Endodermal cell (in vitro differentiated cells): ENCODE results near the gene KRTAP5-10. TPM values are rescaled to one million over a fixed set of nuclear protein-coding genes. Genes with fewer than 3 reads are reported as not detected.
"Not testable (repeated sequence)": the region's sequence is repeated elsewhere in the genome, so short reads cannot be mapped to it uniquely, and the experiment has no call there.

Experiments used
- DNase-seq: peaks from one replicate; pipeline ENCODE4 v3.0.0-alpha.2; 2017
- H3K27ac ChIP-seq: 2 replicates; pipeline ENCODE4 v1.5.1; 2013; ENCODE audit warnings: mild to moderate bottlenecking, low read depth, low read length, moderate library complexity
- H3K27me3 ChIP-seq: 2 replicates; pipeline ENCODE4 v1.6.1; 2013; ENCODE audit warnings: mild to moderate bottlenecking, low read length, moderate library complexity; ENCODE audit not compliant: insufficient read depth, control insufficient read depth, poor library complexity, severe bottlenecking
- H3K36me3 ChIP-seq: 2 replicates; pipeline ENCODE4 v1.7.0; 2013; ENCODE audit warnings: mild to moderate bottlenecking, low read length, moderate library complexity; ENCODE audit not compliant: control insufficient read depth, insufficient read depth
- H3K4me1 ChIP-seq: one replicate; pipeline ENCODE4 v1.7.0; 2013; ENCODE audit warnings: low read length; ENCODE audit not compliant: control insufficient read depth, insufficient read depth
- H3K4me3 ChIP-seq: 2 replicates; pipeline ENCODE4 v1.5.1; 2013; ENCODE audit warnings: mild to moderate bottlenecking, low read length, moderate library complexity
- H3K9ac ChIP-seq: 2 replicates; pipeline ENCODE4 v1.6.1; 2013; ENCODE audit warnings: mild to moderate bottlenecking, low read length, moderate library complexity; ENCODE audit not compliant: poor library complexity, severe bottlenecking; ENCODE audit errors: extremely low read depth
- H3K9me3 ChIP-seq: 2 replicates; pipeline ENCODE4 v1.6.1; 2013; ENCODE audit warnings: mild to moderate bottlenecking, low read length, moderate library complexity; ENCODE audit not compliant: control insufficient read depth
- H3K27ac Mint-ChIP-seq: 2 replicates; pipeline ENCODE4 v1.8.0; 2020; ENCODE audit warnings: mixed read lengths
- H3K27me3 Mint-ChIP-seq: 2 replicates; pipeline ENCODE4 v1.8.0; 2021; ENCODE audit warnings: mild to moderate bottlenecking, mixed read lengths; ENCODE audit not compliant: insufficient read depth
- H3K36me3 Mint-ChIP-seq: 2 replicates; pipeline ENCODE4 v1.8.0; 2020; ENCODE audit warnings: low read depth, mixed read lengths
- H3K4me1 Mint-ChIP-seq: 2 replicates; pipeline ENCODE4 v1.8.0; 2020; ENCODE audit warnings: mixed read lengths
- H3K4me3 Mint-ChIP-seq: 2 replicates; pipeline ENCODE4 v1.8.0; 2020; ENCODE audit warnings: mild to moderate bottlenecking, moderate library complexity, mixed read lengths
- H3K9me3 Mint-ChIP-seq: 2 replicates; pipeline ENCODE4 v1.8.0; 2020; ENCODE audit warnings: mild to moderate bottlenecking, mixed read lengths
- WGBS, 2 experiments: methylation state at CpG; one replicate each; pipeline versions ENCODE4 v1.1.5 to v1.1.7; 2013; ENCODE audit warnings: missing lambda C conversion rate in 2 of 2, mixed read lengths in 1 of 2; ENCODE audit not compliant: insufficient coverage in 1 of 2, insufficient read length in 1 of 2; 5-methylcytosine and 5-hydroxymethylcytosine counted together
- total RNA-seq, 2 donors: library from RNA; stranded (reverse); fragmentation: NEBNext Ultra II Directional in 1 of 2; extraction: Animal tissue kit (Norgen Biotek cat#: 25700) in 1 of 2; gene quantifications; 2 replicates in 1 of 2; 3 replicates in 1 of 2; pipeline ENCODE4 v1.2.1, GENCODE V29; 2021
- TF ChIP-seq, protein P1 (sequence below): fragments of 200-600 bp; sonication (generic); conservative IDR thresholded peaks from 2 replicates; pipeline ENCODE4 v1.5.0; 2021; ENCODE audit warnings: antibody characterized with exemption, mild to moderate bottlenecking

The KRTAP5-10 gene
- total RNA-seq, 2 donors from 2014 or later = 0.29 TPM; not detected in 1

DNA sequence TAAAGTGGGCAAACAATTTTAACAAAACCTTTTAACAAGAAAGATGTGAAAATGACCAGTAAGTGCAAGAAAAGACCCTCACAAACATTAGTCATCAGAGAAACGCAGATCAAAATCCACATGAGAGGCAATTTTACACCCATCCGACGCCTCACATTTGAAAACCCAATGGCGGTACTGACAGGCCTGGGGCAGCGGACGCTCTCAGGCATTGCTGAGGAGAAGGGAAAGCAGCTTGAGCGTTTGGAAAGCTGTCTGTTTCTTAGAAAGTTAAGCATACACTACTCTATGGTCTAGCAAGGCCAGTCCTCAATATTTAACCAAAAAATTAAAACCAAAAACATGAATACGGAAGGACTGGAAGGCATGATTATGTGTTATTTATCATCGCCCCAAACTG lies 29.5 kb upstream of the KRTAP5-10 start:
- H3K36me3 Mint-ChIP-seq = peaks cover 3% of the 10 kb centered on the region
- no peak overlapping the region for H3K4me3 Mint-ChIP-seq
- H3K4me1 ChIP-seq = no peaks in the 10 kb centered on the region
- H3K27me3 ChIP-seq = no peaks in the 10 kb centered on the region
- TF ChIP-seq, protein P1, sequence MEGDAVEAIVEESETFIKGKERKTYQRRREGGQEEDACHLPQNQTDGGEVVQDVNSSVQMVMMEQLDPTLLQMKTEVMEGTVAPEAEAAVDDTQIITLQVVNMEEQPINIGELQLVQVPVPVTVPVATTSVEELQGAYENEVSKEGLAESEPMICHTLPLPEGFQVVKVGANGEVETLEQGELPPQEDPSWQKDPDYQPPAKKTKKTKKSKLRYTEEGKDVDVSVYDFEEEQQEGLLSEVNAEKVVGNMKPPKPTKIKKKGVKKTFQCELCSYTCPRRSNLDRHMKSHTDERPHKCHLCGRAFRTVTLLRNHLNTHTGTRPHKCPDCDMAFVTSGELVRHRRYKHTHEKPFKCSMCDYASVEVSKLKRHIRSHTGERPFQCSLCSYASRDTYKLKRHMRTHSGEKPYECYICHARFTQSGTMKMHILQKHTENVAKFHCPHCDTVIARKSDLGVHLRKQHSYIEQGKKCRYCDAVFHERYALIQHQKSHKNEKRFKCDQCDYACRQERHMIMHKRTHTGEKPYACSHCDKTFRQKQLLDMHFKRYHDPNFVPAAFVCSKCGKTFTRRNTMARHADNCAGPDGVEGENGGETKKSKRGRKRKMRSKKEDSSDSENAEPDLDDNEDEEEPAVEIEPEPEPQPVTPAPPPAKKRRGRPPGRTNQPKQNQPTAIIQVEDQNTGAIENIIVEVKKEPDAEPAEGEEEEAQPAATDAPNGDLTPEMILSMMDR = no peak
- peaks cover 19% of the 10 kb centered on the region for H3K4me1 Mint-ChIP-seq
- H3K36me3 ChIP-seq = no peaks in the 10 kb centered on the region
- H3K9me3 ChIP-seq = peaks cover 6% of the 10 kb centered on the region
- no peak overlapping the region for H3K9ac ChIP-seq
- no peak for DNase-seq
- no peak overlapping the region for H3K4me3 ChIP-seq
- H3K27me3 Mint-ChIP-seq = peaks cover 2% of the 10 kb centered on the region
- 89 to 99% methylated on average over 7 to 9 of the region's 9 CpGs for whole genome bisulfite sequencing, 2 experiments
- peaks cover 9% of the 10 kb centered on the region for H3K9me3 Mint-ChIP-seq
- H3K27ac Mint-ChIP-seq = no peak overlapping the region
- H3K27ac ChIP-seq = no peak overlapping the region

DNA sequence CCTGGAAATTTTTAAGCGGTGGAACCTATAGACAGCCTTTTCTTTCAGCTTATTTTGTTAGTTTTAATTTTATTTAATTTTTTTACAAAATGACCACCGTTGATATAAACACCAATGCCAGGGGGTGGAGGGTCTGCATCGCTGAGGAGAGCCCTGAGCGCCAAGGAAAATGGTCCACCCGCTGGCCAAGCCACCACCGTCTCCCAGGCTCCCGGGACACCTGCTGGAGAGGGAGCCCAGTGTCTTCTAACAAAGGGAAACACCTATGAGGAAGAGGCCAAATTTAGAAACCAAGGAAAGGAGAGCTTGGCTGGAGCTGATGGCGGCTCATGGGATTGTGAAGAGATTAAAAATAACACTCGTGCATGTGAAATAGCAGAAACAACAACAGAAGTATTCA lies 27.8 kb upstream of the KRTAP5-10 start:
- H3K27ac Mint-ChIP-seq = no peak overlapping the region
- Histone ChIP-seq H3K36me3 (no peaks in the 10 kb centered on the region), H3K27me3 (no peaks in the 10 kb centered on the region), H3K27ac (no peak overlapping the region), H3K9me3 (peaks cover 13% of the 10 kb centered on the region), H3K4me1 (no peaks in the 10 kb centered on the region), H3K4me3 (no peak overlapping the region), H3K9ac (no peak overlapping the region)
- 95 to 97% methylated on average over 4 to 9 of the region's 9 CpGs for WGBS, 2 experiments
- peaks cover 21% of the 10 kb centered on the region for H3K9me3 Mint-ChIP-seq
- peaks cover 19% of the 10 kb centered on the region for H3K4me1 Mint-ChIP-seq
- TF ChIP-seq, protein P1 = peak; percentile 45
- H3K36me3 Mint-ChIP-seq = peaks cover 5% of the 10 kb centered on the region
- DNase-seq = no peak
- no peak overlapping the region for H3K4me3 Mint-ChIP-seq
- H3K27me3 Mint-ChIP-seq = peaks cover 2% of the 10 kb centered on the region

DNA sequence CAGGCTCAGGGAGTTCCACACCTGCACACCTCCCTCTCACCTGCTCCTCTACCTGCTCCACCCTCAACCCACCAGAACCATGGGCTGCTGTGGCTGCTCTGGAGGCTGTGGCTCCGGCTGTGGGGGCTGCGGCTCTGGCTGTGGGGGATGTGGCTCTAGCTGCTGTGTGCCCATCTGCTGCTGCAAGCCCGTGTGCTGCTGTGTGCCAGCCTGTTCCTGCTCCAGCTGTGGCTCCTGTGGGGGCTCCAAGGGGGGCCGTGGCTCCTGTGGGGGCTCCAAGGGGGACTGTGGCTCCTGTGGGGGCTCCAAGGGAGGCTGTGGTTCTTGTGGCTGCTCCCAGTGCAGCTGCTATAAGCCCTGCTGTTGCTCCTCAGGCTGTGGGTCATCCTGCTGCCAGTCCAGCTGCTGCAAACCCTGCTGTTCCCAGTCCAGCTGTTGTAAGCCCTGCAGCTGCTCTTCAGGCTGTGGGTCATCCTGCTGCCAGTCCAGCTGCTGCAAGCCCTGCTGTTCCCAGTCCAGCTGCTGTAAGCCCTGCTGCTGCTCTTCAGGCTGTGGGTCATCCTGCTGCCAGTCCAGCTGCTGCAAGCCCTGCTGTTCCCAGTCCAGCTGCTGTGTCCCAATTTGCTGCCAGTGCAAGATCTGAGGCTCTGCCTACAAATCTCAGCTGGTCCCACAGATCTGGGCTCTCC lies 27.2 kb upstream of the KRTAP5-10 start, which contains the start of gene KRTAP5-8:
Gene KRTAP5-8 (plus strand): TSS at position 49 of the 689 bp plus-strand sequence. CDS start 31 bp downstream, at position 80.
- not testable (repeated sequence) for H3K4me3 Mint-ChIP-seq, H3K9ac ChIP-seq, H3K36me3 ChIP-seq, H3K27me3 Mint-ChIP-seq, H3K27ac ChIP-seq, H3K36me3 Mint-ChIP-seq, H3K4me1 ChIP-seq, H3K27me3 ChIP-seq, H3K27ac Mint-ChIP-seq, H3K4me3 ChIP-seq, DNase-seq
- 91% methylated on average over 4 of the region's 4 CpGs; no CpG with 5 or more reads in 1 of the 2 experiments for WGBS, 2 experiments
- H3K9me3 Mint-ChIP-seq = peaks cover 21% of the 10 kb centered on the region
- peaks cover 13% of the 10 kb centered on the region for H3K9me3 ChIP-seq
- peaks cover 20% of the 10 kb centered on the region for H3K4me1 Mint-ChIP-seq
